HG03060 (cell line): Measurements from ENCODE around the gene SORCS1.
A peak's percentile ranks its signal among the peaks of the same experiment; 100 is the strongest.

ENCODE experiments used
- ATAC-seq: cut with Tn5 transposase; IDR thresholded peaks from one replicate; pipeline ENCODE4 v1.9.1; 2021; ENCODE audit warnings: low read depth, moderate number of reproducible peaks; ENCODE audit not compliant: unreplicated experiment

Gene SORCS1

GRCh38 chr10:106913348-106913747 is 251.2 kb downstream of the SORCS1 start:
- ATAC-seq = no peak

GRCh38 chr10:106911096-106911495 is 253.4 kb downstream of the SORCS1 start:
- no peak for ATAC-seq

GRCh38 chr10:106910666-106911065 is 253.8 kb downstream of the SORCS1 start:
- no peak for ATAC-seq

- no peak for ATAC-seq
These were observed 256.3 kb downstream of the SORCS1 start for GRCh38 chr10:106908225-106908624.

- ATAC-seq = no peak
These were observed 260.3 kb downstream of the SORCS1 start for GRCh38 chr10:106904209-106904608.

GRCh38 chr10:106903180-106903579 is 261.3 kb downstream of the SORCS1 start:
- no peak for ATAC-seq

- no peak for ATAC-seq
These were observed 264.4 kb downstream of the SORCS1 start for GRCh38 chr10:106900016-106900652.

- ATAC-seq = no peak
These were observed 266.1 kb downstream of the SORCS1 start for GRCh38 chr10:106898446-106898845.

GRCh38 chr10:106897719-106898118 is 266.8 kb downstream of the SORCS1 start:
- ATAC-seq = no peak

- ATAC-seq = no peak
These were observed 269.8 kb downstream of the SORCS1 start for GRCh38 chr10:106894692-106895091.

GRCh38 chr10:106877574-106877973 is 286.9 kb downstream of the SORCS1 start:
- no peak for ATAC-seq

- no peak for ATAC-seq
These were observed 290.0 kb downstream of the SORCS1 start for GRCh38 chr10:106874604-106874889.

- ATAC-seq = no peak
These were observed 290.5 kb downstream of the SORCS1 start for GRCh38 chr10:106873770-106874603.

- no peak for ATAC-seq
These were observed 292.3 kb downstream of the SORCS1 start for GRCh38 chr10:106872176-106872575.

GRCh38 chr10:106866244-106866845 is 298.2 kb downstream of the SORCS1 start:
- ATAC-seq = peak; percentile 49

- ATAC-seq = no peak
These were observed 300.5 kb downstream of the SORCS1 start for GRCh38 chr10:106864031-106864430.

GRCh38 chr10:106863549-106863948 is 301.0 kb downstream of the SORCS1 start:
- no peak for ATAC-seq

- ATAC-seq = no peak
These were observed 304.4 kb downstream of the SORCS1 start for GRCh38 chr10:106859892-106860652.

- ATAC-seq = no peak
These were observed 306.8 kb downstream of the SORCS1 start for GRCh38 chr10:106857728-106858127.

GRCh38 chr10:106857213-106857612 is 307.3 kb downstream of the SORCS1 start:
- no peak for ATAC-seq
